NCI-H146 treated with DMSO at 0.1 percent for 48 hours (cell line): ENCODE results near the gene HOXA9.

Source experiments
- DNase-seq: peaks from one replicate; lab custom pipeline; 2025; ENCODE audit not compliant: unreplicated experiment; lab: John Stamatoyannopoulos, UW

HOXA9 gene

GRCh38 chr7:27165089-27165995 is at the start of gene HOXA9:
Gene HOXA9, minus strand, starts transcription at chr7:27165537. Its CDS starts 80 bp downstream, at chr7:27165457.
- no peak for DNase-seq

- DNase-seq, result no peak
These were observed 49.1 kb upstream of the HOXA9 start for GRCh38 chr7:27214239-27214950.

GRCh38 chr7:27213433-27214238 is 48.3 kb upstream of the HOXA9 start:
- no peak for DNase-seq

- DNase-seq, result no peak
These were observed 47.4 kb upstream of the HOXA9 start for GRCh38 chr7:27212497-27213432.

- DNase-seq, result no peak
These were observed 46.4 kb upstream of the HOXA9 start for GRCh38 chr7:27211764-27212204.

- no peak for DNase-seq
These were observed 45.7 kb upstream of the HOXA9 start for GRCh38 chr7:27211084-27211446.

- DNase-seq, result no peak
These were observed 45.2 kb upstream of the HOXA9 start for GRCh38 chr7:27210441-27211083.

- DNase-seq, result no peak
These were observed 44.6 kb upstream of the HOXA9 start for GRCh38 chr7:27209933-27210440.

GRCh38 chr7:27208998-27209397 is 43.7 kb upstream of the HOXA9 start:
- DNase-seq, result no peak

GRCh38 chr7:27207348-27207985 is 42.1 kb upstream of the HOXA9 start:
- DNase-seq, result no peak

- no peak for DNase-seq
These were observed 40.3 kb upstream of the HOXA9 start for GRCh38 chr7:27205325-27206280.

- no peak for DNase-seq
These were observed 39.5 kb upstream of the HOXA9 start for GRCh38 chr7:27204851-27205322.

- no peak for DNase-seq
These were observed 38.7 kb upstream of the HOXA9 start for GRCh38 chr7:27203964-27204594.

GRCh38 chr7:27203365-27203953 is 38.1 kb upstream of the HOXA9 start:
- DNase-seq, result no peak

GRCh38 chr7:27202862-27203134 is 37.5 kb upstream of the HOXA9 start:
- no peak for DNase-seq

GRCh38 chr7:27202018-27202861 is 36.9 kb upstream of the HOXA9 start:
- no peak for DNase-seq
